ENCODE data around the gene GPR137B.

GPR137B gene

DNA sequence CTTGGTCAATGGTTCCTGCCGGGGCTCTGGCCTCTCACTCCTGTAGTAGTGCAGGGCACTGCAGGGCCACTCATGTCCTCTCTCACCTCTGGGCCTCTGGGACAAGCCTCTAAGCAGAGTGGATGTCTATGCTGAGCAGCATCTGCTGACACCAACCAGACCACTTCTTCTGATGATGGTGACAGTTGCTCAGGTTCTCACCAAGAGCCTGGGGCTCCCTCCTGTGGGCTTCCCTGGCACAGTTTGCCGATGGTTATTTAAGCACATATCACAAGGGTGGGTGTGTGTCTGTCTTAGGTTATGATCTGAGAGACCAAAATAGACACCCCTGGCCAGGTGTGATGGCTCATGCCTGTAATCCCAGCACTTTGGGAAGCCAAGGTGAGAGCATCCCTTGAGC lies 17.4 kb upstream of the GPR137B start:
- peaks cover 13% of the 10 kb centered on the region for H3K4me1 ChIP-seq
- no peak for DNase-seq (ENCODE audit: low spot score in 2 of 2)
- in situ Hi-C loops (cut with MboI; ENCODE audit: low sequenced_read_pairs): loop anchor here (25.0 kb wide), 1 partner anchor 737 kb away; no protein-coding TSS in a partner anchor

GRCh38 chr1:236127045-236127444 lies 15.3 kb upstream of the GPR137B start:
- Histone ChIP-seq H3K4me3 (no peak overlapping the region), H3K36me3 (replicated peaks) (no peaks in the 10 kb centered on the region), H3K27me3 (ENCODE audit: low read depth) (no peaks in the 10 kb centered on the region), H3K4me1 (peaks cover 22% of the 10 kb centered on the region), H3K9me3 (no peaks in the 10 kb centered on the region)
- in situ Hi-C loops (cut with MboI; ENCODE audit: low sequenced_read_pairs): no loop called here
- DNase-seq (ENCODE audit: low spot score in 2 of 2): no peak

More for the DNA sequence above, 17.4 kb upstream of the GPR137B start:
- Histone ChIP-seq H3K36me3 (replicated peaks) (no peaks in the 10 kb centered on the region), H3K9me3 (no peaks in the 10 kb centered on the region), H3K4me3 (no peak overlapping the region), H3K27me3 (ENCODE audit: low read depth) (no peaks in the 10 kb centered on the region)

GRCh38 chr1:236128646-236129178 lies 13.6 kb upstream of the GPR137B start:
- H3K36me3 ChIP-seq (replicated peaks): no peaks in the 10 kb centered on the region
- no peaks in the 10 kb centered on the region for H3K27me3 ChIP-seq (ENCODE audit: low read depth)
- no peak overlapping the region for H3K4me3 ChIP-seq
- no peak for DNase-seq (ENCODE audit: low spot score in 2 of 2)
- H3K9me3 ChIP-seq: no peaks in the 10 kb centered on the region
- peaks cover 26% of the 10 kb centered on the region for H3K4me1 ChIP-seq
- in situ Hi-C loops (cut with MboI; ENCODE audit: low sequenced_read_pairs): no loop called here

DNA sequence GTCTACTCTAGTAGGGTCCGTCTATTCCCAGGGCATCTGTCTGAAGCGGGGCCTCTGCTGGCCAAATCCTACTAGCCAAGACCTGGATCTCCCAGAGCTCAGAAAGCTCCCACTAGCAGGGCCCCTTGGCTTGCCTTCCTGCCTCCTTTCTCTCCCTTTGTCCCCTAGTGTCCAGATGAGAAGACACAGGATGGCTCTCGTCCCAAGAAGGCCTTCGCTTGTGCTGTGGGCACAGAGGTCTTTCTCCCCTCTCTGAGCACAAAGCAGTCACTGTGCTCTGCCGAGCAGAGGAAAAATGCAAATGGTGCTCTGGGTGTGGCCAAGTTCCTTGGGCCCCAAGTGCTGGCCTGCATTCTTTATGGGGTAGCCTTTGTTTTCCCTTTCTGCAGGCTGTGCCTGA lies 13.0 kb upstream of the GPR137B start:
- H3K4me3 ChIP-seq: no peak overlapping the region
- H3K9me3 ChIP-seq: no peaks in the 10 kb centered on the region
- no peaks in the 10 kb centered on the region for H3K36me3 ChIP-seq (replicated peaks)
- H3K27me3 ChIP-seq (ENCODE audit: low read depth): no peaks in the 10 kb centered on the region
- peaks cover 26% of the 10 kb centered on the region for H3K4me1 ChIP-seq
- peak; percentile 66 to 72 for DNase-seq (ENCODE audit: low spot score in 2 of 2)
- in situ Hi-C loops (cut with MboI; ENCODE audit: low sequenced_read_pairs): no loop called here

GRCh38 chr1:236130372-236130771 lies 12.0 kb upstream of the GPR137B start:
- DNase-seq (ENCODE audit: low spot score in 2 of 2): no peak
- Histone ChIP-seq H3K4me1 (peaks cover 26% of the 10 kb centered on the region), H3K36me3 (replicated peaks) (no peaks in the 10 kb centered on the region), H3K27me3 (ENCODE audit: low read depth) (no peaks in the 10 kb centered on the region), H3K4me3 (no peak overlapping the region), H3K9me3 (no peaks in the 10 kb centered on the region)
- in situ Hi-C loops (cut with MboI; ENCODE audit: low sequenced_read_pairs): no loop called here

GRCh38 chr1:236131916-236132315 lies 10.4 kb upstream of the GPR137B start:
- H3K27me3 ChIP-seq (ENCODE audit: low read depth): no peaks in the 10 kb centered on the region
- no peak overlapping the region for H3K4me3 ChIP-seq
- no peaks in the 10 kb centered on the region for H3K36me3 ChIP-seq (replicated peaks)
- in situ Hi-C loops (cut with MboI; ENCODE audit: low sequenced_read_pairs): no loop called here
- no peak for DNase-seq (ENCODE audit: low spot score in 2 of 2)
- H3K4me1 ChIP-seq: peaks cover 26% of the 10 kb centered on the region
- no peaks in the 10 kb centered on the region for H3K9me3 ChIP-seq

GRCh38 chr1:236132420-236133046 lies 9.8 kb upstream of the GPR137B start:
- in situ Hi-C loops (cut with MboI; ENCODE audit: low sequenced_read_pairs): no loop called here
- H3K4me3 ChIP-seq: no peak overlapping the region

DNA sequence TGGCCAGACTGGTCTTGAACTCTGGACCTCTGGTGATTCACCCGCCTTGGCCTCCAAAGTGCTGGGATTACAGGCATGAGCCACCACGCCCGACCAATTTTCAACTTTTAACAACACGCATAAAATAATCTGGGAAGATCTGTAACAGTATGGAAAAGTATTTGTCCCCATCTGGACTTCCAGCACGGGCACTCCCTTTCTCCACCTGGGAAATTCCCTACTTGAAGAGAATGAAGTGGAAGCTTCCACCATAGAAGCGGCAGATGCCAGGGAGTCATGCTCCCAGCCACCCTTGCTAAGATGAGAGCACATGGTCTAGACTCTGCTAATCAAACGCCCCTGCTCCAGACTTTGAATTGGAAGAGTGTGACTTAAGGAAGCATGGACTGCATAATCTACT lies 9.0 kb upstream of the GPR137B start:
- H3K4me1 ChIP-seq: peaks cover 26% of the 10 kb centered on the region
- H3K27me3 ChIP-seq (ENCODE audit: low read depth): no peaks in the 10 kb centered on the region
- H3K36me3 ChIP-seq (replicated peaks): no peaks in the 10 kb centered on the region
- in situ Hi-C loops (cut with MboI; ENCODE audit: low sequenced_read_pairs): no loop called here
- no peak for DNase-seq (ENCODE audit: low spot score in 2 of 2)
- H3K4me3 ChIP-seq: no peak overlapping the region
- H3K9me3 ChIP-seq: no peaks in the 10 kb centered on the region

More at GRCh38 chr1:236132420-236133046, 9.8 kb upstream of the GPR137B start:
- H3K9me3 ChIP-seq: no peaks in the 10 kb centered on the region
- peaks cover 26% of the 10 kb centered on the region for H3K4me1 ChIP-seq
- DNase-seq (ENCODE audit: low spot score in 2 of 2): no peak
- H3K36me3 ChIP-seq (replicated peaks): no peaks in the 10 kb centered on the region
- no peaks in the 10 kb centered on the region for H3K27me3 ChIP-seq (ENCODE audit: low read depth)

- Histone ChIP-seq H3K36me3 (replicated peaks) (no peaks in the 10 kb centered on the region), H3K4me3 (no peak overlapping the region), H3K27me3 (ENCODE audit: low read depth) (0 out of 2 replicates have a peak, but pooled peaks cover 3% of the 10 kb centered on the region), H3K9me3 (no peaks in the 10 kb centered on the region), H3K4me1 (peaks cover 23% of the 10 kb centered on the region)
- in situ Hi-C loops (cut with MboI; ENCODE audit: low sequenced_read_pairs): no loop called here
- no peak for DNase-seq (ENCODE audit: low spot score in 2 of 2)
Observed at GRCh38 chr1:236133802-236134201, 8.5 kb upstream of the GPR137B start.

DNA sequence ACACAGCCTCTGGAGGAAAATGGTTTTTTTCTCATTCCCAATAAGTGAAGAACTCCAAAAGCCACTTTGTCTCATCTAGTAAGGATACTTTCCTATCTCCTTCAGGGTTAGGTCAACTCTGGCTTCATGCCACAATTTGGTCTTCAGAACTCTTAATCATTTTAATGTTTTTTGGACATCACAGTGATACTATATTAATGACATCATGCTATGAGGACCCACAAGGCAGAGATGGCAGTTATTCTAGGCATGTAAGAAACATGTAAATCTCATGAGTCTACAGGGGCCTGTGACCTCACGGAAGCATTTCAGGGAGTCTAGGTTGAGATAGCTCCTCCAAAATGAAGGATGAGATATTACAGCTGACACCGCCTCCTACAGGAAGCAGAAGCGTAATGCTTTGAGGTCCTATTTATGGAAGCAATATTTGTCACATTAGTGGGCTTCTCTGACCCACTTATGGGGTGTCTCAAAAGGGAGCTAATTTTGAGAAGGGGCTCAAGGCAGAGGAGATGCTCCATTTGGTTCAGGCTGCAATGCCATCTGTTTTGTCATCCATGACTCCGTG lies 5.0 kb upstream of the GPR137B start:
- H3K4me3 ChIP-seq: no peak overlapping the region
- peaks cover 12% of the 10 kb centered on the region; the same call in 1 of the 2 replicates for H3K27me3 ChIP-seq (ENCODE audit: low read depth)
- H3K4me1 ChIP-seq: 0 out of 2 replicates have a peak, but pooled peaks cover under 1% of the 10 kb centered on the region
- in situ Hi-C loops (cut with MboI; ENCODE audit: low sequenced_read_pairs): no loop called here
- H3K9me3 ChIP-seq: no peaks in the 10 kb centered on the region
- no peak for DNase-seq (ENCODE audit: low spot score in 2 of 2)
- no peaks in the 10 kb centered on the region for H3K36me3 ChIP-seq (replicated peaks)

DNA sequence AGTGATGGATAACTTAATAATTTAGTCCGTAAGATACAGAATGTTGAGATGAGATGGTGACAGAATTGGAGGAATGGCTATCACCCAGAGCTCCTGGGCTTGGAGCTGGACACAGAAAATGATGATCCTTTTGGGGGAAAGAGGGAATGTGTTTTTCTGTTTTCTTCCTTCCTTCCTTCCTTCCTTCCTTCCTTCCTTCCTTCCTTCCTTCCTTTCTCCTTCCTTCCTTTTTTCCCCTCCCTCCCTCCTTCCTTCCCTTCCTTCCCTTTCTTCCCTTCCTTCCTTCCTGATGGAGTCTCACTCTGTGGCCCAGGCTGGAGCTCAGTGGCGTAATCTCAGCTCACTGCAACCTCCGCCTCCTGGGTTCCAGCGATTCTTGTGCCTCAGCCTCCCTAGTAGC lies 2.8 kb upstream of the GPR137B start:
- in situ Hi-C loops (cut with MboI; ENCODE audit: low sequenced_read_pairs): no loop called here
- Histone ChIP-seq H3K27me3 (ENCODE audit: low read depth) (peaks cover 12% of the 10 kb centered on the region; the same call in 1 of the 2 replicates), H3K4me3 (no peak overlapping the region)

GRCh38 chr1:236140705-236141446 lies 1.5 kb upstream of the GPR137B start:
- in situ Hi-C loops (cut with MboI; ENCODE audit: low sequenced_read_pairs): no loop called here
- Histone ChIP-seq H3K36me3 (replicated peaks) (no peaks in the 10 kb centered on the region), H3K9me3 (no peaks in the 10 kb centered on the region), H3K4me1 (peaks cover 11% of the 10 kb centered on the region), H3K4me3 (no peak overlapping the region), H3K27me3 (ENCODE audit: low read depth) (peaks cover 12% of the 10 kb centered on the region; the same call in 1 of the 2 replicates)
- DNase-seq (ENCODE audit: low spot score in 2 of 2): no peak

More for the DNA sequence above, 2.8 kb upstream of the GPR137B start:
- Histone ChIP-seq H3K36me3 (replicated peaks) (no peaks in the 10 kb centered on the region), H3K9me3 (no peaks in the 10 kb centered on the region), H3K4me1 (peaks cover 5% of the 10 kb centered on the region)
- no peak for DNase-seq (ENCODE audit: low spot score in 2 of 2)

DNA sequence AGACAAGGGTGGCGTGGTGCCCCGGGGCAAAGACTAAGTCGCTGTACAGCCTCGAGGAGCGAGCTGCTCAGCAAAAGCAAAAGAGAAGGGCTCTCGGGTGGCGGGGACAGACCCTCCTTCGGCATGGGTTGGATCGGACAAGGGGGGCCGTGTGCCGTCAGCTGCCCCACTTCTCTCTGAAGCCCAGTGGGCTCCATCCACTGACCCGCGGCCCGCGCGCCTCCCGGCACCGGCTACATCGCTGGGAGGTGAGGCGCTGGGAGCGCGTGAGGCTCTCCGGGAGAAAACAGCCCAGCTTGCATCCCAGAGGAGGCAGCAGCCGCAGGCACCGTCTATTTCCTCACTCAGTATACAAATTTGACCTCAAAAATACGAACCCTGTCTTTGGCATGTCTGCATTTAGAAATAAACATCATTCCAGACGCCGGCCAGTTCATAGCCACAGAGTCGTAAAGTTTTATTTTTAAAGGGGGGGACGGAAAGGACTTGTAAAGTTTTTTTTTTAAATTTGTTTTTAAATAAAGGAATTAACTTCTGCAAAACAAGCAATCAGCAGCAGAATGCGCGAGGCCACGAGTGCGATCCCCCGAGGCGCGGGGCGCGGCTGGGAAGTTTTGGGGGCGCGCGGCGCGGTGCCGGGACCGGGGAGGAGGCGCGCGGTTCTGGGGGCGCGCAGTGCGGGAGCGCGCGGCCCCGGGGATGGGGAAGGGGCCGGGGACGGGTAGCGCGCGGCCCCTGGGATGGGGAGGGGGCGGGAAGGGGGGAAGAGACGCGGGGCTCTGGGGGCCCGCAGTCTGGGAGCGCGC lies 689 bp upstream of the GPR137B start:
- peaks cover 12% of the 10 kb centered on the region; the same call in 1 of the 2 replicates for H3K27me3 ChIP-seq (ENCODE audit: low read depth)
- peak overlapping the region; percentile 24 for H3K4me3 ChIP-seq
- in situ Hi-C loops (cut with MboI; ENCODE audit: low sequenced_read_pairs): no loop called here
- peak in 1 of 2 experiments; percentile 60 for DNase-seq (ENCODE audit: low spot score in 2 of 2)
- H3K4me1 ChIP-seq: peaks cover 11% of the 10 kb centered on the region
- no peaks in the 10 kb centered on the region for H3K9me3 ChIP-seq
- no peaks in the 10 kb centered on the region for H3K36me3 ChIP-seq (replicated peaks)
